HG02885 (cell line): Measurements from ENCODE around the gene TRMT11.
"Not testable (repeated sequence)": the region's sequence is repeated elsewhere in the genome, so short reads cannot be mapped to it uniquely, and the experiment has no call there.

ENCODE experiments used
- ATAC-seq: cut with Tn5 transposase; IDR thresholded peaks from one replicate; pipeline ENCODE4 v1.9.1; 2021; ENCODE audit warnings: mild to moderate bottlenecking; ENCODE audit not compliant: unreplicated experiment, poor library complexity

The TRMT11 gene

DNA sequence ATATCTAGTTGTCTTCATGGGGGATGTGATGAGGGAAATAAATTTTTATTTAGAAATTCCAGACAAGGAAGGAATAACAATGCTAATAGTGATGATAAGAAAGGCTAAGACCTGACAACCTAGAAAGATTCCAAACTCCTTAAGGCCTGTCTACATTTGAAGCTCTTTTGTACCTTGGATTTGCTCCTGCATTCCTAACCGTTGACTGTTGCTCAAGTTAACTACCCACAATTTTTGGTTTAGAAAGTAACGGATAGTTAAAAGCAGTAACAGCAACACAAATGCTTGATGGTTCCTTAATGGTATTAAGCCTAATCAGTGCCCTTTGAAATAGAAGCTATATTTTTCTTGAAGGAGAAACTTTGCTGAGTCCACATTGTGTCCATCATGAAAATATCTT lies 52.9 kb downstream of the TRMT11 start:
- no peak for ATAC-seq

GRCh38 chr6:126040394-126040793 lies 54.1 kb downstream of the TRMT11 start:
- ATAC-seq: no peak

GRCh38 chr6:126040826-126041225 lies 54.5 kb downstream of the TRMT11 start:
- ATAC-seq: no peak

DNA sequence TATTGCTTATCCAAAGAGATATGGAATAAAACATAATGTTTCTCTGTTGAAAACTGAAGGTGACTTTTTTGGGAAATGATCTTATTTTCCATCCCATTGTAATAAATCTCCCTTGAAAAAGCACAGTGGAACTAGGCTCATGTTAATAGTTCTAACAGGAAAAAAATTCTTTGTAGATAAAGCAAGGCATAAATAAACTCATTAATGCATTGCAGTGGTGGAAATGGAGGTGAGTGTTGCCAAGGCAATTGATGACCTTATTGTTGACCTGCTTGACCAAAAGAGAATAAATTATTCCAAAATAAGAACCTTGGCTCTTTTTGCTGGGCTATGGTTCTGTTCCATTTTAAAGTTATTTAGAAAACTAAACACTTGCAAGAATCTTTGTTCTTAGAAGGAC lies 55.2 kb downstream of the TRMT11 start:
- no peak for ATAC-seq

DNA sequence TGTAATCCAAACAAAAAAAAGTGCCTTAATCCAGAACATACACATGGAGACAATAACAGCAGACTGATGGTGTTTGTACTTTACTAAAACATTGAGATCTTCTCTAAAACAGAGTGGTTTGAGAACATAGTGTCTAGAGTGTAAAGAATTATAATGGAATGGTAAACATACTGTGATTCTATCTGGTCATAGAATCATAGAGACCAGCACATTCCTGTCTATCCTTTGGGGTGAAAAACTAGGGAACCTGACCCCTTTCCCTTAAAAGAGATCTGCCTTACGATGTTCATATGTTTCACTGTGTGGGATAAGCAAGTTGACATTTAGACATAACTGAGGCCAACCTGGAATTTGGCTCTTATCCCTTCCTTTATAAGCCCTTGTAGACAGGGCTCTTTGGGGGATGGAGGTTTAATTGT lies 55.7 kb downstream of the TRMT11 start:
- no peak for ATAC-seq

DNA sequence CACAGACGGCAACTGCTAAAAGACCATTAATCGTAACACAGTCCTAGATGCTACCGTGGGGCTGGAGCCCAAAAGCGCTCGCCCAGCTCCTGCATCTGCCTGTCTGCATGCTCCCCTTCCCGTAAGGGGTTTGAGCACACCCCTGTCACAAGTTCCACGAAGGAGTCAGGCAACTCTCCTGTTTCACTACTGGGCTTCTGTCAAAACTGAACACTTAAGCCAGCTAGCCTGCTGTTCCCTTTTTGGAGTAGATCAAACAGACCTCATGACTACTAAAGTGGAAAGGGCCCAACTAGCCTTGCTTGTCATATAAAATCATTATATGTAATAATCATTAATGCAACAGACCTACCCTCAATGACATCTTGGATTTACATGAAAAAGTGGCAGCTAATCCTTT lies 61.3 kb downstream of the TRMT11 start:
- ATAC-seq: no peak

GRCh38 chr6:126048635-126049034 lies 62.3 kb downstream of the TRMT11 start:
- ATAC-seq: no peak

DNA sequence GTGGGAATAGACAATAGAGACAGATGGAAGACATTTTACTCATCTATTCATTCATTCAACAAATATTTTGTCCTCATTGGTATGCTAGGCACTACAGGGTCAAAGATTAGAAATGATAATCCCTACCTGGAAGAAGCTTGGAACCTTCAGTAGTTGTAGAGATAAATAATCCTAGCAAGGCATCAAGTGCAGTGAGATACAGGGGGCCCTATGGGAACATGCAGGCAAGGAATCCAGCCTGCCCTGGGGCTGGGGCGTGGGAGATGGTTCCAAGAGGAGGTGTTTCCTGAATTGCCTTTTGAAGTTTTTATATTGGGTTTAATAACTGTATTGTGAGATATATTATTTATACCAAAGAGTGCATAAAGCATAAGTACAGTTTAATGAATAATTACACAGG lies 64.5 kb downstream of the TRMT11 start:
- no peak for ATAC-seq

DNA sequence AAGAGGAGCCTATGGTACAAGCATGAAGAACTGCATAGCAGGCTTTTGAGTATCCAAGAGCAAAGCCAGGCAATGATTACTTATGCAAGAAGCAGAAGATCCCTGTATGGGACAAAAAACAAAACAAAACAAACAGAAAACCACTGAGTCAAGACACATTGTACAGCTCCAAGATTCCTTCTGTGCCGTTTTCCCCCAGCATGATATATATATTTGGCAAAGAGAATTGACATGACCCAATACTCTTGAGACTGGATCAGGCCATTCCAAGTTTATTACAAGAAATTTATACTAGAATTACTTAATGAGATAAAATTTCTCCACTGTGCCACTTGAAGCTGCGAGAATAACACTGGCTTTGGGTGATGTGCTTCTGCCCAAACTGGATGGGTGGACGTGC lies 65.5 kb downstream of the TRMT11 start:
- ATAC-seq: no peak

DNA sequence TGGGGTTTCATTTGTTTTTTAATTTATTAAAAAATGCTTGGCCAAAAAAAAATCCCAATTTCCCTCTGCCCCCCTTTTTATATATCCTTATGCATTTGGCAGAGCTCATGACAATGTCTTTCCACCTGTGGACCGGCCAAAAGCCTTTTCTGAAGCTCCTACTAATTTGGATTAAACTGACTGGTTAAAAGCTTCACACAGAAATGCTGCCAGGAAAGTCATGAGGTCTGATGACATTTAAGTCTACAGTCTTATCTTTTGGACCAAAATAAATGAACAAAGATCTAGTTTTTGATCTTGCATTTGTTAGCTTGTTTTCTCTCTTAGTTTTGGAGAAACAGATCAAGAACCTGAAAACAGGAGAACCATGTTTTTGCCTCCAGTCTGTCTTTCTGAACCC lies 66.1 kb downstream of the TRMT11 start:
- no peak for ATAC-seq

DNA sequence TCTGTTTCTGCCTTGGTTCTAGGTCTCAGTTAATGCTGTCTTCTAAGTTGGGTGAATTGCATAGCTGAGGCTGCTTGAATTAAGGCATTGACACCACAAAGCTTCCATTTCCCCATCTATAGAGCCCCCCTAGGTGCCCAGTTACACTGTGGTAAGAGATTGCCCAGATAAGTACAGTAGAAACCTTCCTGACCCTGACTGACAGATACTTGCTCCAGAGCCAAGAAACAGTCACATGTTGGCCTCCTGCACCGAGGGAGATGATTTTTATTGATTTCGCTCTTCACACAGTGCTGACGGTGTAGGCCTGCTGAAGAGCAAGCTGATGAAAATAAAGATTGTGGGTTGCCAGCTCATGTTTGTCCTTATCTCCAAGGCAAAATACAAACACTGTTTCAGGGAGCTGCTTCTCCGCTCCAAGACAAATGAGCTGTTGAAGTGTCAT lies 67.9 kb downstream of the TRMT11 start:
- no peak for ATAC-seq

DNA sequence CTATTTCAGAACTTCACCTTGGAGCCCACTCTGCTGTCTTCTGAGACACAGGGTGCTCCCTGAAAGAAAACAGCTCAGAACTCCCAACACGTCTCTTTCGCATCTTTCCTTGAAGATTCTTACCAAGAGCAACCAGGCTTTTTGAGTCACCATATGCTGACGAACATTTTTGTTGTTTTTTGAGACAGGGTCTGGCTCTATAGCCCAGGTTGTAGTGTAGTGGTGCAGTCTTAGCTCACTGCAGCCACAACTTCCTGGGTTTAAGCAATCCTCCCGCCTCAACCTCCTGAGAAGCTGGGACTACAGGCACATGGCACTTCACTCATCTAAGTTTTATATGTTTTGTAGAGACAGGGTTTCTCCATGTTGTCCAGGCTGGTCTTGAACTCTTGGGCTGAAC lies 68.5 kb downstream of the TRMT11 start:
- ATAC-seq: no peak

DNA sequence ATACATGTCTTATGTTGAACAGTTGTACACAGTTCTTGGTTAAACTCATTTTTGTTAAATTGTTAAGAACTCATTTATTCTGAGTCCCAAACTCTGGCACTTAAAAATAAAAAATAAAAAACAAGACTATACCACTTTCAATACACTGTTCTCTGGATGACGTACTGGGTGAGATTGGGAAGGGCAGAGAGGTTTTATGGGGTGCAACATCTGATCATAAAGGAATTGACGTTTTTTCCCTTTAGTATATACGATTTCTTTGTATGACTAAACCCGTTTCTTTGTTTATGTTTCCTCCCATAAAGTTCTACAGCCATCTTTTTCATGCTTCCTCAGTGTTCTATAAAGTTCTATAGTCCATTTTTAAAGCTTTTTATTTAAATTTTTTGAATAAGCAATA lies 69.1 kb downstream of the TRMT11 start:
- ATAC-seq: no peak

GRCh38 chr6:126056355-126057004 lies 70.1 kb downstream of the TRMT11 start:
- ATAC-seq: no peak

GRCh38 chr6:126058085-126058484 lies 71.7 kb downstream of the TRMT11 start:
- not testable (repeated sequence) for ATAC-seq

DNA sequence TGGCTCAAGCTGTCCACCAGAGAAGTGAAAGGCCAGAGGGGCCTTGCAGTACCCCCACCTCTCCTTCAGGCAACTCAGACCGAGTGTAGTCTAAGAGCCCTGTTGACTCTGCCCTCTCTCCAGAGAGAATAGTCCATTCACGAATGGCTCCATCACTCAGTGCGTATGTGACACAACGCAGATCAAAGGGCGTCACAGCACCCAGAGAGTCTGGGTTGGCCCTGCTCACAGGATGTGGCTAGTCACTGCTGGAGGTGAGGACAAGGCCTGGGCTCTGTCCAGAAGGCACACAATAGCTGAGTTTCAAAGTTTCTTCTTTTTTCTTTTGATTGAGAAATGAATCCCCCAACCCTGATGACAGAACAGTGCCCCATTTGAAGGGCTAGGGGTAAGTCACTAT lies 74.1 kb downstream of the TRMT11 start:
- ATAC-seq: no peak

- peak; percentile 76 for ATAC-seq
Measured at GRCh38 chr6:126063512-126064146, 77.3 kb downstream of the TRMT11 start.

- no peak for ATAC-seq
Measured at GRCh38 chr6:126064257-126064747, 78.0 kb downstream of the TRMT11 start.

GRCh38 chr6:126064748-126065401 lies 78.5 kb downstream of the TRMT11 start:
- no peak for ATAC-seq

- ATAC-seq: no peak
Measured at GRCh38 chr6:126066053-126067048, 80.0 kb downstream of the TRMT11 start.
